PFSK-1 (cell line): ENCODE results near the gene KLHL21.

Experiments used
- POLR2AphosphoS5 ChIP-seq: IDR thresholded peaks from 2 replicates; pipeline ENCODE4 v1.6.1; 2012; ENCODE audit warnings: low read depth, mild to moderate bottlenecking, control low read depth, low read length, moderate library complexity
- SIN3A ChIP-seq: IDR thresholded peaks from 2 replicates; pipeline ENCODE4 v1.6.1; 2012; ENCODE audit warnings: mild to moderate bottlenecking, low read length, moderate library complexity, borderline replicate concordance; ENCODE audit not compliant: insufficient read depth
- TAF1 ChIP-seq: IDR thresholded peaks from 2 replicates; pipeline ENCODE4 v1.6.1; 2012; ENCODE audit warnings: low read length, control low read depth, borderline replicate concordance; ENCODE audit not compliant: insufficient read depth

GRCh38 chr1:6635161-6635909, 32.7 kb upstream of the KLHL21 start:
- TF ChIP-seq TAF1 (no peak), SIN3A (no peak), POLR2AphosphoS5 (no peak)
